ENCODE data around the gene HHATL.

DNA sequence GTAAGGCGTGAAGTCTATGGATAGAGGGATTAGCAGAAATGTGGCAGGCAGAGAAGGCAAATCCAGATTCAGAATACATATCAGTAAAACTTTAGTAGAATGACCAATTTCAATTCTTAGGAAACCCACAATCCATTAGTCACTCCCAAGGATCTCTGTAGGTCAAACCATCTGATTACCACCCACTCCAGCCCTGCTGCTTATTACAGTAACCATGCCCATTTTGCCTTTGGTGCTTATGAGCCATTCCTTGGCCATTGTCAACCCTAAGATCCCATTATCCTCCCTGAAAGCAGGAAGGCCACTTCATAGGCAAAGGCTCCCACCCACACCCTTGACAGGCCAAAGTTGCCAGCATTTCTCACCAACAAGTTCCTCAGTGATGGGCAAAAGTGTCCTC is 22.3 kb downstream of the HHATL start:
- TF ChIP-seq, protein P1, sequence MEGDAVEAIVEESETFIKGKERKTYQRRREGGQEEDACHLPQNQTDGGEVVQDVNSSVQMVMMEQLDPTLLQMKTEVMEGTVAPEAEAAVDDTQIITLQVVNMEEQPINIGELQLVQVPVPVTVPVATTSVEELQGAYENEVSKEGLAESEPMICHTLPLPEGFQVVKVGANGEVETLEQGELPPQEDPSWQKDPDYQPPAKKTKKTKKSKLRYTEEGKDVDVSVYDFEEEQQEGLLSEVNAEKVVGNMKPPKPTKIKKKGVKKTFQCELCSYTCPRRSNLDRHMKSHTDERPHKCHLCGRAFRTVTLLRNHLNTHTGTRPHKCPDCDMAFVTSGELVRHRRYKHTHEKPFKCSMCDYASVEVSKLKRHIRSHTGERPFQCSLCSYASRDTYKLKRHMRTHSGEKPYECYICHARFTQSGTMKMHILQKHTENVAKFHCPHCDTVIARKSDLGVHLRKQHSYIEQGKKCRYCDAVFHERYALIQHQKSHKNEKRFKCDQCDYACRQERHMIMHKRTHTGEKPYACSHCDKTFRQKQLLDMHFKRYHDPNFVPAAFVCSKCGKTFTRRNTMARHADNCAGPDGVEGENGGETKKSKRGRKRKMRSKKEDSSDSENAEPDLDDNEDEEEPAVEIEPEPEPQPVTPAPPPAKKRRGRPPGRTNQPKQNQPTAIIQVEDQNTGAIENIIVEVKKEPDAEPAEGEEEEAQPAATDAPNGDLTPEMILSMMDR (IDR thresholded peaks at IDR 0.05) = no peak
- TF ChIP-seq POLR2AphosphoS5 (IDR thresholded peaks at IDR 0.05) = no peak
